ENCODE data around the gene EEA1.
"Not testable (repeated sequence)": the region's sequence is repeated elsewhere in the genome, so short reads cannot be mapped to it uniquely, and the experiment has no call there.

EEA1 gene

GRCh38 chr12:92803903-92804302 lies 125.2 kb downstream of the EEA1 start:
- Histone ChIP-seq H3K9me3 (ENCODE audit: low read depth, low read length) (no peaks in the 10 kb centered on the region), H3K36me3 (ENCODE audit: insufficient read depth, low read length) (peaks cover 48% of the 10 kb centered on the region), H3K4me3 (no peak overlapping the region), H3K27ac (no peak overlapping the region), H3K9ac (ENCODE audit: insufficient read length) (no peak overlapping the region)
- DNase-seq (ENCODE audit: low read depth, low spot score), result no peak
- TF ChIP-seq POLR2AphosphoS5 (IDR thresholded peaks at IDR 0.05; ENCODE audit: borderline replicate concordance, low read depth, low read length), result no peak

GRCh38 chr12:92802906-92803305 lies 126.2 kb downstream of the EEA1 start:
- Histone ChIP-seq H3K36me3 (ENCODE audit: insufficient read depth, low read length) (peaks cover 47% of the 10 kb centered on the region), H3K9me3 (ENCODE audit: low read depth, low read length) (no peaks in the 10 kb centered on the region), H3K4me3 (no peak overlapping the region), H3K27ac (peak overlapping the region; percentile 74), H3K9ac (ENCODE audit: insufficient read length) (no peak overlapping the region)
- DNase-seq (ENCODE audit: low read depth, low spot score), result no peak
- no peak for TF ChIP-seq EZH2 (IDR thresholded peaks at IDR 0.05)
- TF ChIP-seq POLR2AphosphoS5 (IDR thresholded peaks at IDR 0.05; ENCODE audit: borderline replicate concordance, low read depth, low read length), result no peak
- TF ChIP-seq FOXP2 (optimal IDR thresholded peaks at IDR 0.05; ENCODE audit: control extremely low read depth, extremely low read length, insufficient read depth), result no peak

DNA sequence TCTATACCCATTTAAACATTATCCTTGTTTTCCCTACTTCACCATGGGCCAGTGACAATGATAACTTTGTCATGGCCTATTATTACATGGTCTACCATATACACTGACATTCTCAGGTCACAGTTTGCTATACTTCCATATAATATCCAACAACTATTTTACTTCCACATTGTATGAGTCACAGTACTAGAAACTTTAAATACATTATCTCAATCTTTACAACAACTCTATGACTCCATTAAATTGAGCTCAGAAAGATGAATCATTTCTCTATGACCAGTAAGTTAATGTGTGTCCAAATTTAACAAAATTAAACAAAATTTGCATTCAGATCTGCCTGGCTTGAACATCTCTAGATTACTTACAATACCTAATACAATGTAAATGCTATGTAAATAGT lies 132.4 kb downstream of the EEA1 start:
- no peak overlapping the region for H3K27ac ChIP-seq
- no peak for DNase-seq (ENCODE audit: low read depth, low spot score)
- H3K9me3 ChIP-seq (ENCODE audit: low read depth, low read length), result no peaks in the 10 kb centered on the region
- no peak overlapping the region for H3K4me3 ChIP-seq
- peaks cover 28% of the 10 kb centered on the region for H3K36me3 ChIP-seq (ENCODE audit: insufficient read depth, low read length)
- no peak overlapping the region for H3K9ac ChIP-seq (ENCODE audit: insufficient read length)
- TF ChIP-seq POLR2AphosphoS5 (IDR thresholded peaks at IDR 0.05; ENCODE audit: borderline replicate concordance, low read depth, low read length), result no peak
- TF ChIP-seq FOXP2 (optimal IDR thresholded peaks at IDR 0.05; ENCODE audit: control extremely low read depth, extremely low read length, insufficient read depth), result no peak
- no peak for TF ChIP-seq EZH2 (IDR thresholded peaks at IDR 0.05)

GRCh38 chr12:92794814-92795213 lies 134.3 kb downstream of the EEA1 start:
- no peak for TF ChIP-seq FOXP2 (optimal IDR thresholded peaks at IDR 0.05; ENCODE audit: control extremely low read depth, extremely low read length, insufficient read depth)
- no peak for TF ChIP-seq EZH2 (IDR thresholded peaks at IDR 0.05)
- TF ChIP-seq POLR2AphosphoS5 (IDR thresholded peaks at IDR 0.05; ENCODE audit: borderline replicate concordance, low read depth, low read length), result no peak
- Histone ChIP-seq H3K9me3 (ENCODE audit: low read depth, low read length) (no peaks in the 10 kb centered on the region), H3K4me3 (no peak overlapping the region), H3K9ac (ENCODE audit: insufficient read length) (no peak overlapping the region), H3K27ac (no peak overlapping the region), H3K36me3 (ENCODE audit: insufficient read depth, low read length) (peaks cover 16% of the 10 kb centered on the region)
- no peak for DNase-seq (ENCODE audit: low read depth, low spot score)

GRCh38 chr12:92794356-92794755 lies 134.7 kb downstream of the EEA1 start:
- not testable (repeated sequence) for H3K9ac ChIP-seq (ENCODE audit: insufficient read length); H3K9me3 ChIP-seq (ENCODE audit: low read depth, low read length); DNase-seq (ENCODE audit: low read depth, low spot score); H3K4me3 ChIP-seq; H3K27ac ChIP-seq
- peaks cover 16% of the 10 kb centered on the region for H3K36me3 ChIP-seq (ENCODE audit: insufficient read depth, low read length)

DNA sequence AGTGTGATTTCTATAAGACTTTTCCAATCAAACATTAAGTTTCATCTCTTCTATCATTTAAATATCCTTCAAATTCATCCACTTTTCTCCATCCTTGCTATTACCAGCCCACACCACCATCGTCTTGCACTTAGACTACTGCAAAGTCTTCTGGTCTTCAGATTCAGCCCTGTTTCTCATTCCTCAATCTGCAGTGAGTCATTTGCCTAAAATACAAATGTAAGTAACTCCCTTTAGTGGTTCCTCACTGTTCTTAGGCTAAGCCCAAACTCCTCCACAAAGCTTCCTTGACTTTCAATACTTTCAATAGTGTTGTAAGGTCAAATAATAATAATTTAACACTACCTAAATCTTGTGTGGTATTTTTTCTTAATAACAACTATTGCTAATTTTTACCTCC lies 143.1 kb downstream of the EEA1 start:
- peaks cover 7% of the 10 kb centered on the region; the same call in 1 of the 2 replicates for H3K36me3 ChIP-seq (ENCODE audit: insufficient read depth, low read length)
- TF ChIP-seq FOXP2 (optimal IDR thresholded peaks at IDR 0.05; ENCODE audit: control extremely low read depth, extremely low read length, insufficient read depth), result no peak
- no peak for TF ChIP-seq EZH2 (IDR thresholded peaks at IDR 0.05)
- TF ChIP-seq POLR2AphosphoS5 (IDR thresholded peaks at IDR 0.05; ENCODE audit: borderline replicate concordance, low read depth, low read length), result no peak
- no peak for DNase-seq (ENCODE audit: low read depth, low spot score)
- H3K9ac ChIP-seq (ENCODE audit: insufficient read length), result no peak overlapping the region
- H3K9me3 ChIP-seq (ENCODE audit: low read depth, low read length), result no peaks in the 10 kb centered on the region
- H3K27ac ChIP-seq, result 0 out of 2 replicates have a peak overlapping the region, but pooled peaks have one; percentile 16
- H3K4me3 ChIP-seq, result no peak overlapping the region

DNA sequence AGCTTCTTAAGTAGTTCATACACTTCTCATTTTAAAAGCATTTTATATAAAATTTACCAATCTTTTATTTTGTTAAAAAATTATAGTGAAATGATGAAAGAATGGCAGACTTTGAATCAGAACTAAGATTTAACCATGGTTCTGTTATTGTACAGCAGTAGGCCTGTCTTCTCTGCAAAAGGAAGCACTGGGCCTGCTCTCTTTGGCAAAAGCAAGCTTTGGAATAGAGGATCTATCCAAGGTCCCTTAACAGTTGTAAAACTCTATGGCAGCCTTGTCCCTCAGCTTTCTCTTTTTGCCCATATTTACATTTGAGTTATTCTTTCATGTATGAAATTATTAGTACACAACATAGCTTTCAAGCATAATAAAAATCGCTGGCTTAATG lies 143.5 kb downstream of the EEA1 start:
- no peaks in the 10 kb centered on the region for H3K9me3 ChIP-seq (ENCODE audit: low read depth, low read length)
- DNase-seq (ENCODE audit: low read depth, low spot score), result no peak
- TF ChIP-seq POLR2AphosphoS5 (IDR thresholded peaks at IDR 0.05; ENCODE audit: borderline replicate concordance, low read depth, low read length) (no peak), FOXP2 (optimal IDR thresholded peaks at IDR 0.05; ENCODE audit: control extremely low read depth, extremely low read length, insufficient read depth) (no peak), EZH2 (IDR thresholded peaks at IDR 0.05) (no peak)
- H3K9ac ChIP-seq (ENCODE audit: insufficient read length), result no peak overlapping the region
- H3K4me3 ChIP-seq, result no peak overlapping the region
- peaks cover 7% of the 10 kb centered on the region; the same call in 1 of the 2 replicates for H3K36me3 ChIP-seq (ENCODE audit: insufficient read depth, low read length)
- peak overlapping the region; percentile 38; the same call in 1 of the 2 replicates for H3K27ac ChIP-seq

DNA sequence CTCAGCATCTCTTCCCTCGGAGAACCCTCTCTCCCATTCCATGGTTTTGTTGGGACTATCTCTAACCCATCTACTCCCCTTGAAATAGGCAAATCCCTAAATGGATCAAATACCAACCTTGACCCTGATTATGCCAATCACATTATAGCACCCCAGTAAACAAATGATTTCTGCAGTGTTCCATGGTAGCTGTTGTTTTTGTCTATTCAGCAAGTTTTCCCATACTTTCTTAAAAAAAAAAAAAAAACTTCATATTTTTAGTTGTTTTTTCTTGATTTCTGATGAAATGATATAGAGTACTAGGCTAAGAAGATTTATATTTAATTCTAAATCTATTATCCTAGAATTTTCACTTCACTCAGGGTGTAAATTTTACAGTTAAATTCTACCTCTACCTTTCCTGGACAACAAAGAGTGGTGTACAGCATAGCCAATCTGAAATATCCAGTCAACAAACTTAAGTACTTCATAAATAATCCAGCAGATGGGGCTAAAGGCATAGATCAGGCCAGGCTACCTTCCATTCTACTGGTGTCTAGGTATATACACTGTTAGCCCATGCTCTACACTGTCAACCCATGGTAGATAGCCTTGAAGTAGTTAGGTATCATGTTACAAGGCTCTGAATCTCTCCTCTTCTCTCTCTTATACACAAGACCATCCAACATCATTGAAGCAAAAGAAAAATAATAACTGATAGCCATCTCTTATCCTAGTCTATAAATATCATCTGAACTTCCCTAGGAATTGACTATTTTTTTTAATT lies 144.1 kb downstream of the EEA1 start:
- Histone ChIP-seq H3K27ac (peak overlapping the region; percentile 38; the same call in 1 of the 2 replicates), H3K36me3 (ENCODE audit: insufficient read depth, low read length) (peaks cover 7% of the 10 kb centered on the region; the same call in 1 of the 2 replicates), H3K9ac (ENCODE audit: insufficient read length) (no peak overlapping the region), H3K4me3 (no peak overlapping the region), H3K9me3 (ENCODE audit: low read depth, low read length) (no peaks in the 10 kb centered on the region)
- TF ChIP-seq FOXP2 (optimal IDR thresholded peaks at IDR 0.05; ENCODE audit: control extremely low read depth, extremely low read length, insufficient read depth) (no peak), POLR2AphosphoS5 (IDR thresholded peaks at IDR 0.05; ENCODE audit: borderline replicate concordance, low read depth, low read length) (no peak)
- peak; percentile 65 for DNase-seq (ENCODE audit: low read depth, low spot score)

- DNase-seq (ENCODE audit: low read depth, low spot score), result no peak
- TF ChIP-seq EZH2 (IDR thresholded peaks at IDR 0.05) (no peak), POLR2AphosphoS5 (IDR thresholded peaks at IDR 0.05; ENCODE audit: borderline replicate concordance, low read depth, low read length) (no peak), FOXP2 (optimal IDR thresholded peaks at IDR 0.05; ENCODE audit: control extremely low read depth, extremely low read length, insufficient read depth) (no peak)
- Histone ChIP-seq H3K9me3 (ENCODE audit: low read depth, low read length) (no peaks in the 10 kb centered on the region), H3K36me3 (ENCODE audit: insufficient read depth, low read length) (peaks cover 10% of the 10 kb centered on the region; the same call in 1 of the 2 replicates), H3K4me3 (no peak overlapping the region), H3K27ac (peak overlapping the region; percentile 47; the same call in 1 of the 2 replicates), H3K9ac (ENCODE audit: insufficient read length) (no peak overlapping the region)
These were observed 144.7 kb downstream of the EEA1 start for GRCh38 chr12:92784356-92784755.

Data from SK-N-MC (cell line).